HepG2 (cell line): ENCODE data around the gene MICOS13. TPM values are rescaled to one million over a fixed set of nuclear protein-coding genes. Genes with fewer than 3 reads are reported as not detected.

Source experiments
- EZH2 ChIP-seq: conservative IDR thresholded peaks from 2 replicates; pipeline ENCODE4 v1.6.1; 2012; ENCODE audit warnings: mild to moderate bottlenecking, low read depth, low read length, moderate library complexity
- IKZF1 ChIP-seq: fragments of 450-650 bp; IDR thresholded peaks from 2 replicates; pipeline ENCODE4 v1.7.1; 2016
- KDM2A ChIP-seq: sonication (generic); formaldehyde crosslinking; IDR thresholded peaks from 2 replicates; pipeline ENCODE4 v1.4.0; 2020; ENCODE audit warnings: low read depth, missing genetic modification reagents, borderline replicate concordance
- KLF13 ChIP-seq: sonication (generic); formaldehyde crosslinking; IDR thresholded peaks from 2 replicates; pipeline ENCODE4 v1.4.0; 2020; ENCODE audit warnings: mild to moderate bottlenecking, missing genetic modification reagents
- MTA1 ChIP-seq: sonication (generic); formaldehyde crosslinking; IDR thresholded peaks from 2 replicates; pipeline ENCODE4 v1.4.0; 2020; ENCODE audit warnings: missing genetic modification reagents, mild to moderate bottlenecking, borderline replicate concordance
- RAD51 ChIP-seq: fragments of 450-650 bp; IDR thresholded peaks from 2 replicates; pipeline ENCODE4 v1.6.1; 2016; ENCODE audit warnings: borderline replicate concordance
- SIN3A ChIP-seq: IDR thresholded peaks from 2 replicates; pipeline ENCODE4 v1.6.1; 2011; ENCODE audit warnings: low read depth, mild to moderate bottlenecking, control low read depth, low read length, borderline replicate concordance
- SOX6 ChIP-seq, 2 experiments: fragments of 450-650 bp in 1 of 2; sonication (generic) in 1 of 2; formaldehyde crosslinking in 1 of 2; IDR thresholded peaks; 2 replicates each; pipeline versions ENCODE4 v1.4.0 to v1.6.1; 2017 to 2020; ENCODE audit warnings: antibody characterized with exemption in 1 of 2, mild to moderate bottlenecking in 1 of 2, missing genetic modification reagents in 1 of 2
- TARDBP ChIP-seq: sonication (generic); formaldehyde crosslinking; IDR thresholded peaks from 2 replicates; pipeline ENCODE4 v1.8.0; 2022; ENCODE audit warnings: mild to moderate bottlenecking, missing genetic modification reagents
- TSC22D2 ChIP-seq: sonication (generic); formaldehyde crosslinking; IDR thresholded peaks from 2 replicates; pipeline ENCODE4 v1.5.1; 2020; ENCODE audit warnings: missing genetic modification reagents, mild to moderate bottlenecking, borderline replicate concordance
- ZBTB20 ChIP-seq: sonication (generic); formaldehyde crosslinking; IDR thresholded peaks from 2 replicates; pipeline ENCODE4 v1.8.1; 2023; ENCODE audit warnings: missing genetic modification reagents, low read depth, mild to moderate bottlenecking, borderline replicate concordance
- ZNF207 ChIP-seq: fragments of 450-650 bp; IDR thresholded peaks from 2 replicates; pipeline ENCODE4 v1.6.1; 2016; ENCODE audit warnings: antibody characterized with exemption, borderline replicate concordance
- ZNF274 ChIP-seq: sonication (generic); formaldehyde crosslinking; IDR thresholded peaks from 2 replicates; pipeline ENCODE4 v1.5.1; 2020; ENCODE audit warnings: mild to moderate bottlenecking, missing genetic modification reagents
- ZNF282 ChIP-seq: fragments of 450-650 bp; IDR thresholded peaks from 2 replicates; pipeline ENCODE4 v1.6.1; 2018; ENCODE audit not compliant: partially characterized antibody
- ZNF329 ChIP-seq: sonication (generic); formaldehyde crosslinking; IDR thresholded peaks from 2 replicates; pipeline ENCODE4 v1.9.0; 2021; ENCODE audit warnings: low read depth, mild to moderate bottlenecking, missing genetic modification reagents
- polyA plus RNA-seq, 8 experiments: library from polyadenylated mRNA; depleted of rRNA in 3 of 8; stranded (reverse) in 7 of 8; unstranded in 1 of 8; fragments of >200 nt; fragmentation: Illumina TruSeq in 4 of 8; extraction: Trizol in 4 of 8; gene quantifications; 2 replicates each; pipeline versions ENCODE4 v1.2.1 to v1.2.3, GENCODE V29; 2011 to 2016; ENCODE audit warnings: low read depth in 4 of 8, missing spikeins in 1 of 8, mixed read lengths in 1 of 8; ENCODE audit not compliant: insufficient read depth in 1 of 8
- total RNA-seq, 5 experiments: library from RNA; depleted of rRNA; stranded (reverse); fragments of >200 nt; fragmentation: Illumina TruSeq; extraction: Trizol; gene quantifications; 2 replicates each; pipeline ENCODE4 v1.2.3, GENCODE V29; 2016; ENCODE audit warnings: low read depth in 1 of 5
- TF ChIP-seq, protein P1 (sequence below): sonication (generic); formaldehyde crosslinking; IDR thresholded peaks from 2 replicates; pipeline ENCODE4 v1.4.0; 2020; ENCODE audit warnings: missing genetic modification reagents
- TF ChIP-seq, protein P2 (sequence below): sonication (generic); formaldehyde crosslinking; IDR thresholded peaks from 2 replicates; pipeline ENCODE4 v1.4.0; 2020; ENCODE audit warnings: missing genetic modification reagents
- TF ChIP-seq, protein P3 (sequence below): sonication (generic); formaldehyde crosslinking; IDR thresholded peaks from 2 replicates; pipeline ENCODE4 v1.5.0; 2020; ENCODE audit warnings: mild to moderate bottlenecking, missing genetic modification reagents
- TF ChIP-seq, protein P4 (sequence below): sonication (generic); formaldehyde crosslinking; IDR thresholded peaks from 2 replicates; pipeline ENCODE4 v1.4.0; 2020; ENCODE audit warnings: missing genetic modification reagents; ENCODE audit errors: not compliant biosample characterization
- TF ChIP-seq, protein P5 (sequence below): IDR thresholded peaks from 2 replicates; pipeline ENCODE4 v1.6.1; 2016
- TF ChIP-seq, protein P6 (sequence below): conservative IDR thresholded peaks from 2 replicates; pipeline ENCODE4 v1.6.1; 2018; ENCODE audit warnings: missing genetic modification reagents

Gene MICOS13
- total and polyA plus RNA-seq, 2 of the 13 experiments (the other 11 are each of a cell fraction or from before 2014, with no cell fraction given) = 28.8 to 35.4 TPM

DNA sequence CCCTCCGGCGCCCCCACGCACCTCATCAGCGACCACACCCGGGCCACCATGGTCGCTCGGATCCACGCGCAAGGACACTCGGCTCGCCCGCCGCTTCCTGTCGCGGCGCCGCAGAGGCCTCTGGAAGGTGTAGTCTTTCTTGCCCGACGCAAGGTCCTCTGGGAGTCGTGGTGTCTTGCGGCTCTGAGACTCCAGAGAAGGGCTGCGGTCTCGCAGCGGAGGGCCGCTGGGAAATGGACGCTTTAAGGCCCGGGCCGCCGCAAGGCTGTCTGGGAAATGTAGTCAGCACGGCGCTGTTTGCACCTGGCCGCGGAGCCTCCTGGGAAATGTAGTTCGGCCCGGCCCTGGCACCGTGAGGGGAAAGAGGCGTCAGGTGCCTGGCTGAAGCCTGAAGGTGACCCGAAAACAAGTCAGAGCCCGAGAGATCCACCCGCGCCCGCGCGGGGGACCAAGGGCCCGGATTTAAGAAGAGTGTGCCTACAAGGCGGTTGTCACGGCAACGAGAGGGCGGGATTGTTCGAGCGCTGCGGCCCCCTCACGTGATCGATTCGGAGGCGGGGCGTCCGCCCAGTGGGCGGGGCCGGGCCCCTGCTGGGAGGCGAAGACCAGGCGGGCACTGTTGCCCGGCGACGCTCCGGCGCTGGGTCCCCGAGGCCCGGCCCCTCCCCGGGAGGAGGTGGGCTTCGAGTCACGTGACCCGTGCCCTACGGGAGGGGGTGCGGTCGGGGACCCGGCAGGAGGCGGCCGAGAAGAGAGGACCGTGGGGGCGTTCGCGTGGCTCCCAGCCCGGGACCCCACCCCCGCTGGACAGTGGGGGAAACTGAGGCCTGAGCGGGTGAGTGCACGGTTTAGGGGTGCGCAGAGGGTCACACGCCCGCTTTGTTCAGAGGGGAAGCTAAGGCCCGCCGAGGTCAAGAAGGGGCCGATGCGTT is at the start of gene MICOS13, which contains the start of gene HSD11B1L (continued):
- TF ChIP-seq, protein P1, sequence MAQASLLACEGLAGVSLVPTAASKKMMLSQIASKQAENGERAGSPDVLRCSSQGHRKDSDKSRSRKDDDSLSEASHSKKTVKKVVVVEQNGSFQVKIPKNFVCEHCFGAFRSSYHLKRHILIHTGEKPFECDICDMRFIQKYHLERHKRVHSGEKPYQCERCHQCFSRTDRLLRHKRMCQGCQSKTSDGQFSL = no peak
- TF ChIP-seq, protein P2, sequence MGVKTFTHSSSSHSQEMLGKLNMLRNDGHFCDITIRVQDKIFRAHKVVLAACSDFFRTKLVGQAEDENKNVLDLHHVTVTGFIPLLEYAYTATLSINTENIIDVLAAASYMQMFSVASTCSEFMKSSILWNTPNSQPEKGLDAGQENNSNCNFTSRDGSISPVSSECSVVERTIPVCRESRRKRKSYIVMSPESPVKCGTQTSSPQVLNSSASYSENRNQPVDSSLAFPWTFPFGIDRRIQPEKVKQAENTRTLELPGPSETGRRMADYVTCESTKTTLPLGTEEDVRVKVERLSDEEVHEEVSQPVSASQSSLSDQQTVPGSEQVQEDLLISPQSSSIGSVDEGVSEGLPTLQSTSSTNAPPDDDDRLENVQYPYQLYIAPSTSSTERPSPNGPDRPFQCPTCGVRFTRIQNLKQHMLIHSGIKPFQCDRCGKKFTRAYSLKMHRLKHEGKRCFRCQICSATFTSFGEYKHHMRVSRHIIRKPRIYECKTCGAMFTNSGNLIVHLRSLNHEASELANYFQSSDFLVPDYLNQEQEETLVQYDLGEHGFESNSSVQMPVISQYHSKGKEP (CRISPR knock-in tag) = no peak
- TF ChIP-seq ZNF282 (no peak), SIN3A (peak; percentile 53; the same call in 1 of the 2 replicates), ZNF207 (no peak), ZNF274 (CRISPR knock-in tag) (no peak), KLF13 (CRISPR knock-in tag) (no peak), RAD51 (peak; percentile 95), IKZF1 (no peak), ZBTB20 (CRISPR knock-in tag) (no peak), SOX6 (IDR thresholded peaks at IDR 0.05) (no peak), SOX6 (CRISPR knock-in tag; IDR thresholded peaks at IDR 0.05) (no peak; the same call in 1 of the 2 replicates), TARDBP (peak; percentile 55; the same call in 1 of the 2 replicates), MTA1 (CRISPR knock-in tag) (no peak; the same call in 1 of the 2 replicates), TSC22D2 (no peak), KDM2A (peak; percentile 78), ZNF329 (CRISPR knock-in tag) (no peak), EZH2 (no peak)
- TF ChIP-seq, protein P3, sequence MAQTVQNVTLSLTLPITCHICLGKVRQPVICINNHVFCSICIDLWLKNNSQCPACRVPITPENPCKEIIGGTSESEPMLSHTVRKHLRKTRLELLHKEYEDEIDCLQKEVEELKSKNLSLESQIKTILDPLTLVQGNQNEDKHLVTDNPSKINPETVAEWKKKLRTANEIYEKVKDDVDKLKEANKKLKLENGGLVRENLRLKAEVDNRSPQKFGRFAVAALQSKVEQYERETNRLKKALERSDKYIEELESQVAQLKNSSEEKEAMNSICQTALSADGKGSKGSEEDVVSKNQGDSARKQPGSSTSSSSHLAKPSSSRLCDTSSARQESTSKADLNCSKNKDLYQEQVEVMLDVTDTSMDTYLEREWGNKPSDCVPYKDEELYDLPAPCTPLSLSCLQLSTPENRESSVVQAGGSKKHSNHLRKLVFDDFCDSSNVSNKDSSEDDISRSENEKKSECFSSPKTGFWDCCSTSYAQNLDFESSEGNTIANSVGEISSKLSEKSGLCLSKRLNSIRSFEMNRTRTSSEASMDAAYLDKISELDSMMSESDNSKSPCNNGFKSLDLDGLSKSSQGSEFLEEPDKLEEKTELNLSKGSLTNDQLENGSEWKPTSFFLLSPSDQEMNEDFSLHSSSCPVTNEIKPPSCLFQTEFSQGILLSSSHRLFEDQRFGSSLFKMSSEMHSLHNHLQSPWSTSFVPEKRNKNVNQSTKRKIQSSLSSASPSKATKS = no peak
- TF ChIP-seq, protein P4, sequence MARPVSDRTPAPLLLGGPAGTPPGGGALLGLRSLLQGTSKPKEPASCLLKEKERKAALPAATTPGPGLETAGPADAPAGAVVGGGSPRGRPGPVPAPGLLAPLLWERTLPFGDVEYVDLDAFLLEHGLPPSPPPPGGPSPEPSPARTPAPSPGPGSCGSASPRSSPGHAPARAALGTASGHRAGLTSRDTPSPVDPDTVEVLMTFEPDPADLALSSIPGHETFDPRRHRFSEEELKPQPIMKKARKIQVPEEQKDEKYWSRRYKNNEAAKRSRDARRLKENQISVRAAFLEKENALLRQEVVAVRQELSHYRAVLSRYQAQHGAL (CRISPR knock-in tag) = peak; percentile 26
- TF ChIP-seq, protein P5, sequence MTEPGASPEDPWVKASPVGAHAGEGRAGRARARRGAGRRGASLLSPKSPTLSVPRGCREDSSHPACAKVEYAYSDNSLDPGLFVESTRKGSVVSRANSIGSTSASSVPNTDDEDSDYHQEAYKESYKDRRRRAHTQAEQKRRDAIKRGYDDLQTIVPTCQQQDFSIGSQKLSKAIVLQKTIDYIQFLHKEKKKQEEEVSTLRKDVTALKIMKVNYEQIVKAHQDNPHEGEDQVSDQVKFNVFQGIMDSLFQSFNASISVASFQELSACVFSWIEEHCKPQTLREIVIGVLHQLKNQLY (CRISPR knock-in tag) = no peak
- TF ChIP-seq, protein P6, sequence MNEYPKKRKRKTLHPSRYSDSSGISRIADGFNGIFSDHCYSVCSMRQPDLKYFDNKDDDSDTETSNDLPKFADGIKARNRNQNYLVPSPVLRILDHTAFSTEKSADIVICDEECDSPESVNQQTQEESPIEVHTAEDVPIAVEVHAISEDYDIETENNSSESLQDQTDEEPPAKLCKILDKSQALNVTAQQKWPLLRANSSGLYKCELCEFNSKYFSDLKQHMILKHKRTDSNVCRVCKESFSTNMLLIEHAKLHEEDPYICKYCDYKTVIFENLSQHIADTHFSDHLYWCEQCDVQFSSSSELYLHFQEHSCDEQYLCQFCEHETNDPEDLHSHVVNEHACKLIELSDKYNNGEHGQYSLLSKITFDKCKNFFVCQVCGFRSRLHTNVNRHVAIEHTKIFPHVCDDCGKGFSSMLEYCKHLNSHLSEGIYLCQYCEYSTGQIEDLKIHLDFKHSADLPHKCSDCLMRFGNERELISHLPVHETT = 0 out of 2 replicates have a peak, but pooled peaks have one; percentile 42
